Caco-2 (cell line): ENCODE measurements around the gene RPS15. TPM values are rescaled to one million over a fixed set of nuclear protein-coding genes. Genes with fewer than 3 reads are reported as not detected.
A peak's percentile ranks its signal among the peaks of the same experiment; 100 is the strongest.

Source experiments
- BruUV-seq: library from RNA; stranded (reverse); fragments of 400-500 nt; replicated peaks from 2 replicates; lab custom pipeline; 2021; lab: Mats Ljungman, UMichigan
- CTCF ChIA-PET: fragments of 300-600 bp; sonication (Branson Sonifier 250); formaldehyde crosslinking; loops from one replicate; lab custom pipeline; 2022; ENCODE audit warnings: antibody characterized with exemption; lab: Charles Lee
- POLR2A ChIA-PET: fragments of 300-600 bp; sonication (Branson Sonifier 250); formaldehyde crosslinking; loops from one replicate; lab custom pipeline; 2022; ENCODE audit warnings: antibody characterized with exemption; lab: Charles Lee
- DNase-seq, 2 experiments: peaks; one replicate each; pipeline versions ENCODE4 v3.0.0 to v3.0.0-alpha.2; 2020 to 2022
- H3K27me3 ChIP-seq: replicated peaks from 2 replicates; pipeline ENCODE4 v1.6.0; 2011; ENCODE audit warnings: low read length; ENCODE audit not compliant: control insufficient read depth, insufficient read depth
- H3K36me3 ChIP-seq: 2 replicates; pipeline ENCODE4 v1.5.1; 2011; ENCODE audit warnings: low read length; ENCODE audit not compliant: control insufficient read depth, insufficient read depth
- H3K4me1 ChIP-seq: fragments of 250-450 bp; sonication (Bioruptor Pico); 2 replicates; pipeline ENCODE4 v1.5.1; 2020; ENCODE audit warnings: mild to moderate bottlenecking
- H3K4me3 ChIP-seq: 2 replicates; pipeline ENCODE4 v1.5.1; 2011; ENCODE audit warnings: low read depth, mild to moderate bottlenecking, control low read depth, low read length
- H3K9me3 ChIP-seq: fragments of 250-450 bp; sonication (Bioruptor Pico); 2 replicates; pipeline ENCODE4 v1.5.1; 2020; ENCODE audit warnings: mild to moderate bottlenecking, moderate library complexity
- H3K27ac Mint-ChIP-seq: one replicate; pipeline ENCODE4 v1.8.0; 2022; ENCODE audit warnings: mixed read lengths; ENCODE audit not compliant: unreplicated experiment
- H3K27me3 Mint-ChIP-seq: one replicate; pipeline ENCODE4 v1.8.0; 2022; ENCODE audit warnings: mixed read lengths; ENCODE audit not compliant: insufficient read depth, unreplicated experiment
- H3K36me3 Mint-ChIP-seq: one replicate; pipeline ENCODE4 v1.8.0; 2022; ENCODE audit warnings: mild to moderate bottlenecking, mixed read lengths; ENCODE audit not compliant: insufficient read depth, unreplicated experiment
- H3K4me1 Mint-ChIP-seq: one replicate; pipeline ENCODE4 v1.8.0; 2022; ENCODE audit warnings: low read depth, mixed read lengths; ENCODE audit not compliant: unreplicated experiment
- H3K4me3 Mint-ChIP-seq: one replicate; pipeline ENCODE4 v1.8.0; 2022; ENCODE audit warnings: mild to moderate bottlenecking, moderate library complexity, mixed read lengths; ENCODE audit not compliant: unreplicated experiment
- H3K9me3 Mint-ChIP-seq: one replicate; pipeline ENCODE4 v1.8.0; 2022; ENCODE audit warnings: mixed read lengths; ENCODE audit not compliant: unreplicated experiment
- CTCF ChIP-seq, 2 experiments: fragments of 200-600 bp in 1 of 2; IDR thresholded peaks; 1 replicate in 1 of 2; 2 replicates in 1 of 2; pipeline versions ENCODE4 v1.5.1 to v1.8.0; 2011 to 2022; ENCODE audit warnings: antibody characterized with exemption in 1 of 2, control low read depth in 1 of 2, inconsistent platforms in 1 of 2, low read depth in 1 of 2, low read length in 1 of 2, mild to moderate bottlenecking in 1 of 2, moderate library complexity in 1 of 2; ENCODE audit not compliant: insufficient read depth in 1 of 2, severe bottlenecking in 1 of 2, unreplicated experiment in 1 of 2
- intact Hi-C: fragments of 100-400 bp; cut with micrococcal nuclease; formaldehyde crosslinking; loops from one replicate; pipeline ENCODE4 v1.10.0; 2022; ENCODE audit not compliant: unreplicated experiment
- total RNA-seq: library from RNA; stranded (reverse); gene quantifications from 2 replicates; pipeline ENCODE4 v1.2.3, GENCODE V29; 2022

The RPS15 gene
- total RNA-seq, 1 experiment from 2014 or later: 1,192 TPM

- no peaks in the 10 kb centered on the region for H3K4me1 Mint-ChIP-seq
- H3K4me3 ChIP-seq: no peak overlapping the region
- H3K9me3 Mint-ChIP-seq: no peaks in the 10 kb centered on the region
- no peaks in the 10 kb centered on the region for H3K27me3 ChIP-seq
- H3K4me3 Mint-ChIP-seq: no peak overlapping the region
- no peaks in the 10 kb centered on the region for H3K4me1 ChIP-seq
- intact Hi-C loops: no loop called here
- H3K27ac Mint-ChIP-seq: no peak overlapping the region
- no peaks in the 10 kb centered on the region for H3K36me3 ChIP-seq
- H3K9me3 ChIP-seq: no peaks in the 10 kb centered on the region
- H3K27me3 Mint-ChIP-seq: peaks cover 4% of the 10 kb centered on the region
- no peak for TF ChIP-seq CTCF (IDR thresholded peaks at IDR 0.05; ENCODE audit: insufficient read depth in 1 of 2, low read depth in 1 of 2, low read length in 1 of 2, severe bottlenecking in 1 of 2, unreplicated experiment in 1 of 2)
- POLR2A ChIA-PET: interaction anchor here (0.6 kb wide), 3 partner anchors 11 to 205 kb away, joined by 3 to 4 read pairs (median 3); no protein-coding TSS in a partner anchor
- no peak for DNase-seq
- CTCF ChIA-PET: interaction anchor here (0.5 kb wide), 1 partner anchor 920 kb away, joined by 3 read pairs; no protein-coding TSS in a partner anchor
- BruUV-seq: no TSS peak
- H3K36me3 Mint-ChIP-seq: peaks cover 50% of the 10 kb centered on the region
Measured at GRCh38 chr19:1453525-1454364, 15.5 kb downstream of the RPS15 start.

DNA sequence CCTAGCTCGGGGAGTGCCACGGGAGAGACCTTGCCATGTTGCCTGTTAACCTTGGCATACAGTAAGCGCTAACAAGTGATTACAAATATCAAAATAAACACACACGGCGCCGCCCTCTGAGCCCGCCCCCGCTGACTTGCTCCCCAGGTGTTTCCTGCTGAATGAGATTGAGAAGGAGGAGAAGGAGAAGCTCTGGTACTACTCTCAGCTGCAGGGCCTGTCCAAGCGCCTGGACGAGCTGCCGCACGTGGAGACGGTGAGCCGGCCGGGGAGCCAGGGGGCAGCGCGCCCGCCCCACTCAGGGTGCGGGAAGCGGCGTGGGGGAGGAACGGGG, 16.8 kb downstream of the RPS15 start:
- ChIA-PET POLR2A (no interaction called here), CTCF (interaction anchor here (0.7 kb wide), 2 partner anchors 10 to 81 kb away, joined by 4 to 5 read pairs; no protein-coding TSS in a partner anchor)
- Histone ChIP-seq H3K36me3 (no peaks in the 10 kb centered on the region), H3K27me3 (no peaks in the 10 kb centered on the region), H3K9me3 (no peaks in the 10 kb centered on the region), H3K4me1 (no peaks in the 10 kb centered on the region), H3K4me3 (no peak overlapping the region)
- Mint-ChIP-seq H3K4me1 (no peaks in the 10 kb centered on the region), H3K9me3 (no peaks in the 10 kb centered on the region), H3K4me3 (no peak overlapping the region), H3K27ac (no peak overlapping the region), H3K36me3 (peaks cover 50% of the 10 kb centered on the region), H3K27me3 (peaks cover 4% of the 10 kb centered on the region)
- no peak for TF ChIP-seq CTCF (IDR thresholded peaks at IDR 0.05; ENCODE audit: insufficient read depth in 1 of 2, low read depth in 1 of 2, low read length in 1 of 2, severe bottlenecking in 1 of 2, unreplicated experiment in 1 of 2)
- intact Hi-C loops: no loop called here
- no TSS peak for BruUV-seq
- DNase-seq: no peak

GRCh38 chr19:1455336-1456120, 17.3 kb downstream of the RPS15 start:
- POLR2A ChIA-PET: interaction anchor here (0.5 kb wide), 1 partner anchor 154 kb away, joined by 3 read pairs; no protein-coding TSS in a partner anchor
- peaks cover 4% of the 10 kb centered on the region for H3K27me3 Mint-ChIP-seq

More at GRCh38 chr19:1455336-1456120, 17.3 kb downstream of the RPS15 start:
- H3K4me3 Mint-ChIP-seq: no peak overlapping the region
- CTCF ChIA-PET: no interaction called here
- Histone ChIP-seq H3K27me3 (no peaks in the 10 kb centered on the region), H3K4me1 (no peaks in the 10 kb centered on the region), H3K9me3 (no peaks in the 10 kb centered on the region), H3K36me3 (no peaks in the 10 kb centered on the region; the same call in 1 of the 2 replicates), H3K4me3 (no peak overlapping the region)
- DNase-seq: peak; percentile 64 to 74
- intact Hi-C loops: no loop called here
- no peaks in the 10 kb centered on the region for H3K4me1 Mint-ChIP-seq
- no peak overlapping the region for H3K27ac Mint-ChIP-seq
- no peak for TF ChIP-seq CTCF (IDR thresholded peaks at IDR 0.05; ENCODE audit: insufficient read depth in 1 of 2, low read depth in 1 of 2, low read length in 1 of 2, severe bottlenecking in 1 of 2, unreplicated experiment in 1 of 2)
- peaks cover 46% of the 10 kb centered on the region for H3K36me3 Mint-ChIP-seq
- no TSS peak for BruUV-seq
- H3K9me3 Mint-ChIP-seq: no peaks in the 10 kb centered on the region
